H1 (cell line): Measurements from ENCODE around the gene TBC1D16. TPM values are rescaled to one million over a fixed set of nuclear protein-coding genes. Genes with fewer than 3 reads are reported as not detected.

Source experiments
- ASH2L ChIP-seq: fragments of 200-600, 300-600 bp; sonication (generic); IDR thresholded peaks from one replicate; pipeline ENCODE4 v1.7.1; 2017; ENCODE audit warnings: low read length
- BRCA1 ChIP-seq: IDR thresholded peaks from 2 replicates; pipeline ENCODE4 v1.6.1; 2012; ENCODE audit warnings: low read depth, low read length, improper control_type of control experiment
- CREB1 ChIP-seq: IDR thresholded peaks from 2 replicates; pipeline ENCODE4 v1.6.1; 2012; ENCODE audit warnings: inconsistent platforms
- NANOG ChIP-seq: IDR thresholded peaks from 2 replicates; pipeline ENCODE4 v1.6.1; 2011; ENCODE audit warnings: low read length, low read depth, mild to moderate bottlenecking, inconsistent platforms; ENCODE audit not compliant: insufficient read depth, poor library complexity, severe bottlenecking
- POLR2AphosphoS5 ChIP-seq: IDR thresholded peaks from 2 replicates; pipeline ENCODE4 v1.6.1; 2011; ENCODE audit warnings: low read depth, low read length
- RBBP5 ChIP-seq: IDR thresholded peaks from 2 replicates; pipeline ENCODE4 v1.7.1; 2012; ENCODE audit warnings: low read depth, mild to moderate bottlenecking, inconsistent platforms, low read length, moderate library complexity, borderline replicate concordance
- polyA plus RNA-seq, 7 experiments: library from polyadenylated mRNA; depleted of rRNA in 3 of 7; stranded (reverse) in 5 of 7; unstranded in 2 of 7; fragments of >200 nt in 5 of 7; fragments of 200-250 nt in 2 of 7; gene quantifications; 1 replicate in 5 of 7; 2 replicates in 1 of 7; 4 replicates in 1 of 7; pipeline versions ENCODE4 v1.2.1 to v1.2.3, GENCODE V29; 2011 to 2013; ENCODE audit warnings: missing spikeins in 2 of 7, mixed read lengths in 2 of 7
- total RNA-seq: library from RNA; stranded (reverse); fragmentation: NEBNext Ultra II Directional; extraction: Animal tissue kit (Norgen Biotek cat#: 25700); gene quantifications from 2 replicates; pipeline ENCODE4 v1.2.1, GENCODE V29; 2021
- TF ChIP-seq, protein P1 (sequence below): IDR thresholded peaks from 2 replicates; pipeline ENCODE4 v1.6.1; 2011; ENCODE audit warnings: low read depth, mild to moderate bottlenecking, low read length; ENCODE audit not compliant: insufficient read depth

TBC1D16 gene
- total and polyA plus RNA-seq, 2 of the 8 experiments (the other 6 are each of a cell fraction or from before 2014, with no cell fraction given) = 21.1 to 109 TPM

DNA sequence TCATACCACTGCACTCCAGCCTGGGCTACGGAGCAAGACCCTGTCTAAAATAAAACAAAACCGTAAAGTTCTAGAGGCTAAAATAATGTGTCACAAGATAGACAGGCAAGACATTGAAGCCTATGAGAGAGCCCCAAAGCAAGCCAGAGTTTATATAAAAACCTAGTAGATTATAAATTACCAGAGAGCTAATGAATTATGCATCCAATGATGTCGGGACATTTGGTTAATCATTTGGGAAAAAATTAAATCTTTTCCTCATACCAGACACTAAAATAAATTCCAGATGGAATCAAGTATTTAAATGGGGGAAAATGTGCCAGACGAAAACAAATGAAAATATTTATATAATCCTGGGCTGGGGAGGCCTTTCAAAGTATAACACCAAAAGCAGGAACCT, 25.0 kb upstream of the TBC1D16 start (continued):
- TF ChIP-seq, protein P1, sequence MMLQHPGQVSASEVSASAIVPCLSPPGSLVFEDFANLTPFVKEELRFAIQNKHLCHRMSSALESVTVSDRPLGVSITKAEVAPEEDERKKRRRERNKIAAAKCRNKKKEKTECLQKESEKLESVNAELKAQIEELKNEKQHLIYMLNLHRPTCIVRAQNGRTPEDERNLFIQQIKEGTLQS = no peak
- TF ChIP-seq BRCA1 = no peak
- no peak for TF ChIP-seq CREB1
- TF ChIP-seq POLR2AphosphoS5 = no peak
- no peak for TF ChIP-seq RBBP5
- TF ChIP-seq ASH2L = no peak
- TF ChIP-seq NANOG = no peak
